H1 (cell line): ENCODE measurements around the gene THAP7. TPM values are rescaled to one million over a fixed set of nuclear protein-coding genes. Genes with fewer than 3 reads are reported as not detected.
A peak's percentile ranks its signal among the peaks of the same experiment; 100 is the strongest.

Source experiments
- CTCF ChIA-PET: fragments of 300-600 bp; sonication (Branson Sonifier 250); formaldehyde crosslinking; loops from one replicate; lab custom pipeline; 2021; ENCODE audit not compliant: partially characterized antibody; lab: Charles Lee
- POLR2A ChIA-PET: fragments of 300-600 bp; sonication (Branson Sonifier 250); formaldehyde crosslinking; loops from one replicate; lab custom pipeline; 2021; ENCODE audit warnings: inconsistent platforms; ENCODE audit not compliant: partially characterized antibody; lab: Charles Lee
- DNase-seq, 2 experiments: peaks; one replicate each; pipeline versions ENCODE4 v3.0.0 to v3.0.0-alpha.2; 2010 to 2022; ENCODE audit warnings: low spot score in 2 of 2, low read depth in 1 of 2, mixed read lengths in 1 of 2
- FAIRE-seq: peaks from 2 replicates; lab custom pipeline; 2011; peaks lifted over from hg19 to GRCh38; lab: Jason Lieb, UNC
- H2AFZ ChIP-seq: 2 replicates; pipeline ENCODE4 v1.8.1; 2012; ENCODE audit warnings: low read length, inconsistent platforms
- H2AK5ac ChIP-seq: 2 replicates; pipeline ENCODE4 v1.6.1; 2013; ENCODE audit warnings: low read depth, low read length
- H2BK120ac ChIP-seq: replicated peaks from 2 replicates; pipeline ENCODE3; 2013; ENCODE audit warnings: low read depth, low read length, inconsistent platforms
- H2BK12ac ChIP-seq: 2 replicates; pipeline ENCODE4 v1.6.1; 2013; ENCODE audit warnings: low read depth, low read length
- H2BK15ac ChIP-seq: 2 replicates; pipeline ENCODE4 v1.6.1; 2013; ENCODE audit warnings: low read length
- H2BK20ac ChIP-seq: 2 replicates; pipeline ENCODE4 v1.6.1; 2013; ENCODE audit warnings: low read length
- H2BK5ac ChIP-seq: 2 replicates; pipeline ENCODE4 v1.6.1; 2013; ENCODE audit warnings: low read depth, low read length
- H3K14ac ChIP-seq: 2 replicates; pipeline ENCODE4 v1.6.1; 2013; ENCODE audit warnings: inconsistent platforms; ENCODE audit not compliant: insufficient read length
- H3K18ac ChIP-seq: 2 replicates; pipeline ENCODE4 v1.6.1; 2013; ENCODE audit warnings: low read length; ENCODE audit errors: extremely low read depth
- H3K23ac ChIP-seq: 2 replicates; pipeline ENCODE4 v1.6.1; 2013; ENCODE audit warnings: inconsistent platforms; ENCODE audit not compliant: insufficient read length
- H3K23me2 ChIP-seq: 2 replicates; pipeline ENCODE4 v1.6.1; 2013; ENCODE audit warnings: low read depth, low read length
- H3K27ac ChIP-seq: 2 replicates; pipeline ENCODE4 v1.6.1; 2011; ENCODE audit warnings: low read depth, low read length, inconsistent platforms
- H3K27me3 ChIP-seq, 4 experiments: replicated peaks in 1 of 4; 1 replicate in 1 of 4; 2 replicates in 3 of 4; pipeline versions ENCODE4 v1.6.1 to v1.8.1; 2011 to 2013; ENCODE audit warnings: low read length in 3 of 4, mild to moderate bottlenecking in 3 of 4, inconsistent platforms in 2 of 4, mixed read lengths in 2 of 4, moderate library complexity in 1 of 4; ENCODE audit not compliant: control insufficient read depth in 3 of 4, insufficient read depth in 3 of 4; ENCODE audit errors: extremely low read depth in 1 of 4
- H3K36me3 ChIP-seq, 4 experiments: 2 replicates each; pipeline versions ENCODE4 v1.6.1 to v1.8.1; 2011 to 2013; ENCODE audit warnings: mild to moderate bottlenecking in 4 of 4, low read length in 3 of 4, moderate library complexity in 2 of 4, control low read depth in 1 of 4, inconsistent platforms in 1 of 4; ENCODE audit not compliant: insufficient read depth in 4 of 4, control insufficient read depth in 2 of 4
- H3K4ac ChIP-seq: replicated peaks from 2 replicates; pipeline ENCODE3; 2013; ENCODE audit warnings: low read length, low read depth, mixed read lengths, inconsistent platforms; ENCODE audit not compliant: insufficient read length
- H3K4me1 ChIP-seq, 4 experiments: replicated peaks in 1 of 4; 1 replicate in 1 of 4; 2 replicates in 3 of 4; pipeline versions ENCODE4 v1.6.1 to v1.8.1; 2011 to 2013; ENCODE audit warnings: low read length in 3 of 4, inconsistent platforms in 2 of 4, mixed read lengths in 1 of 4; ENCODE audit not compliant: insufficient read depth in 4 of 4, control insufficient read depth in 3 of 4
- H3K4me2 ChIP-seq, 2 experiments: 2 replicates each; pipeline versions ENCODE4 v1.6.1 to v1.8.1; 2011 to 2013; ENCODE audit warnings: low read depth in 2 of 2, low read length in 2 of 2, control low read depth in 1 of 2, inconsistent platforms in 1 of 2, mild to moderate bottlenecking in 1 of 2; ENCODE audit not compliant: insufficient read depth in 1 of 2
- H3K4me3 ChIP-seq, 4 experiments: fragments of 200-600, 300-600 bp in 1 of 4; sonication (generic), shearing (Covaris generic), sonication (Bioruptor Twin) in 1 of 4; 2 replicates each; pipeline versions ENCODE4 v1.5.1 to v1.8.1; 2011 to 2016; ENCODE audit warnings: low read length in 4 of 4, low read depth in 3 of 4, control low read depth in 2 of 4, inconsistent platforms in 2 of 4, mild to moderate bottlenecking in 2 of 4, mixed read lengths in 1 of 4, moderate library complexity in 1 of 4; ENCODE audit not compliant: insufficient read depth in 2 of 4; ENCODE audit errors: extremely low read depth in 1 of 4
- H3K56ac ChIP-seq: replicated peaks from 2 replicates; pipeline ENCODE3; 2013; ENCODE audit warnings: low read depth, mild to moderate bottlenecking, mixed read lengths, low read length, inconsistent platforms; ENCODE audit not compliant: insufficient read length
- H3K79me1 ChIP-seq: 2 replicates; pipeline ENCODE4 v1.6.1; 2013; ENCODE audit warnings: low read depth, low read length, control low read depth
- H3K79me2 ChIP-seq, 2 experiments: 2 replicates each; pipeline versions ENCODE4 v1.6.1 to v1.8.1; 2012 to 2013; ENCODE audit warnings: low read length in 2 of 2, mild to moderate bottlenecking in 2 of 2, inconsistent platforms in 1 of 2; ENCODE audit not compliant: insufficient read depth in 2 of 2, control insufficient read depth in 1 of 2
- H3K9ac ChIP-seq, 4 experiments: replicated peaks in 1 of 4; 1 replicate in 1 of 4; 2 replicates in 3 of 4; pipeline versions ENCODE4 v1.6.1 to v1.8.1; 2011 to 2013; ENCODE audit warnings: low read depth in 3 of 4, low read length in 3 of 4, control low read depth in 2 of 4, mild to moderate bottlenecking in 2 of 4, moderate library complexity in 2 of 4, inconsistent platforms in 1 of 4; ENCODE audit errors: extremely low read depth in 1 of 4
- H3K9me3 ChIP-seq, 2 experiments: 2 replicates each; pipeline versions ENCODE4 v1.6.1 to v1.8.1; 2012 to 2013; ENCODE audit warnings: mild to moderate bottlenecking in 2 of 2, moderate library complexity in 2 of 2, control low read depth in 1 of 2, inconsistent platforms in 1 of 2, low read depth in 1 of 2, low read length in 1 of 2, mixed read lengths in 1 of 2; ENCODE audit not compliant: insufficient read depth in 2 of 2
- H4K20me1 ChIP-seq, 2 experiments: replicated peaks in 1 of 2; 2 replicates each; pipeline versions ENCODE3 to v1.8.1; 2011 to 2013; ENCODE audit warnings: inconsistent platforms in 2 of 2, low read length in 2 of 2, mild to moderate bottlenecking in 1 of 2; ENCODE audit not compliant: insufficient read depth in 2 of 2, control insufficient read depth in 1 of 2
- H4K5ac ChIP-seq: 2 replicates; pipeline ENCODE4 v1.6.1; 2013; ENCODE audit warnings: low read length, low read depth, mixed read lengths, inconsistent platforms; ENCODE audit not compliant: insufficient read length
- H4K8ac ChIP-seq: 2 replicates; pipeline ENCODE4 v1.8.0; 2013; ENCODE audit warnings: mild to moderate bottlenecking, moderate library complexity, low read length, inconsistent platforms; ENCODE audit not compliant: insufficient read depth; ENCODE audit errors: extremely low read depth
- H4K91ac ChIP-seq: replicated peaks from 2 replicates; pipeline ENCODE3; 2013; ENCODE audit warnings: low read length, mixed read lengths, inconsistent platforms; ENCODE audit not compliant: insufficient read length
- CBX8 ChIP-seq: fragments of 300-800, 300-1000 bp; sonication (generic); IDR thresholded peaks from 2 replicates; pipeline ENCODE4 v1.7.1; 2016; ENCODE audit warnings: low read depth, low read length, borderline replicate concordance
- CHD1 ChIP-seq: IDR thresholded peaks from 2 replicates; pipeline ENCODE4 v1.6.1; 2012; ENCODE audit warnings: low read depth, low read length, improper control_type of control experiment
- POLR2AphosphoS5 ChIP-seq: IDR thresholded peaks from 2 replicates; pipeline ENCODE4 v1.6.1; 2011; ENCODE audit warnings: low read depth, low read length
- SIN3A ChIP-seq, 2 experiments: IDR thresholded peaks in 1 of 2; conservative IDR thresholded peaks in 1 of 2; 2 replicates each; pipeline ENCODE4 v1.6.1; 2011 to 2012; ENCODE audit warnings: low read length in 2 of 2, improper control_type of control experiment in 1 of 2, low read depth in 1 of 2, mild to moderate bottlenecking in 1 of 2
- WGBS, 2 experiments: shearing (Covaris generic) in 1 of 2; methylation state at CpG; one replicate each; pipeline versions ENCODE4 v1.1.6 to v1.1.7; 2013 to 2015; ENCODE audit warnings: low lambda C conversion rate in 2 of 2, mixed read lengths in 2 of 2, inconsistent platforms in 1 of 2, low coverage in 1 of 2, missing lambda C conversion rate in 1 of 2; ENCODE audit not compliant: insufficient replicate concordance in 2 of 2, insufficient coverage in 1 of 2, insufficient read length in 1 of 2; ENCODE audit errors: extremely low coverage in 1 of 2, missing lambda C conversion rate in 1 of 2; 5-methylcytosine and 5-hydroxymethylcytosine counted together
- polyA plus RNA-seq, 7 experiments: library from polyadenylated mRNA; depleted of rRNA in 3 of 7; stranded (reverse) in 5 of 7; unstranded in 2 of 7; fragments of >200 nt in 5 of 7; fragments of 200-250 nt in 2 of 7; gene quantifications; 1 replicate in 5 of 7; 2 replicates in 1 of 7; 4 replicates in 1 of 7; pipeline versions ENCODE4 v1.2.1 to v1.2.3, GENCODE V29; 2011 to 2013; ENCODE audit warnings: missing spikeins in 2 of 7, mixed read lengths in 2 of 7
- total RNA-seq: library from RNA; stranded (reverse); fragmentation: NEBNext Ultra II Directional; extraction: Animal tissue kit (Norgen Biotek cat#: 25700); gene quantifications from 2 replicates; pipeline ENCODE4 v1.2.1, GENCODE V29; 2021
- TF ChIP-seq, protein P1 (sequence below): IDR thresholded peaks from 2 replicates; pipeline ENCODE4 v1.6.1; 2012; ENCODE audit warnings: low read length, inconsistent platforms

The THAP7 gene
- total and polyA plus RNA-seq, 2 of the 8 experiments (the other 6 are each of a cell fraction or from before 2014, with no cell fraction given), result 16.9 to 32.5 TPM

- H3K36me3 ChIP-seq, result no peaks in the 10 kb centered on the region
- H3K9me3 ChIP-seq, result no peaks in the 10 kb centered on the region
- H3K27me3 ChIP-seq, result peaks cover 34 to 65% (median 59%) of the 10 kb centered on the region in 4 experiments
- POLR2A ChIA-PET, result interaction anchor here (2.3 kb wide), 1 partner anchor 17 kb away, joined by 7 read pairs; the partner anchor contains the start of gene LZTR1
- peak overlapping the region; percentile 62 to 65 for H3K4me2 ChIP-seq
- H3K4me3 ChIP-seq, result peak overlapping the region; percentile 26 to 62 (median 42)
- H4K20me1 ChIP-seq, result peaks cover 6 to 11% of the 10 kb centered on the region in 2 experiments
- no peak overlapping the region for H4K91ac ChIP-seq
- H4K8ac ChIP-seq, result no peak overlapping the region; the same call in 1 of the 2 replicates
- H4K5ac ChIP-seq, result no peak overlapping the region
- TF ChIP-seq, protein P1, sequence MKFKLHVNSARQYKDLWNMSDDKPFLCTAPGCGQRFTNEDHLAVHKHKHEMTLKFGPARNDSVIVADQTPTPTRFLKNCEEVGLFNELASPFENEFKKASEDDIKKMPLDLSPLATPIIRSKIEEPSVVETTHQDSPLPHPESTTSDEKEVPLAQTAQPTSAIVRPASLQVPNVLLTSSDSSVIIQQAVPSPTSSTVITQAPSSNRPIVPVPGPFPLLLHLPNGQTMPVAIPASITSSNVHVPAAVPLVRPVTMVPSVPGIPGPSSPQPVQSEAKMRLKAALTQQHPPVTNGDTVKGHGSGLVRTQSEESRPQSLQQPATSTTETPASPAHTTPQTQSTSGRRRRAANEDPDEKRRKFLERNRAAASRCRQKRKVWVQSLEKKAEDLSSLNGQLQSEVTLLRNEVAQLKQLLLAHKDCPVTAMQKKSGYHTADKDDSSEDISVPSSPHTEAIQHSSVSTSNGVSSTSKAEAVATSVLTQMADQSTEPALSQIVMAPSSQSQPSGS, result no peak
- TF ChIP-seq POLR2AphosphoS5 (no peak), CHD1 (no peak), SIN3A (conservative IDR thresholded peaks at IDR 0.05 in 1 of 2, IDR thresholded peaks at IDR 0.05 in 1 of 2; ENCODE audit: low read depth in 1 of 2, low read length in 2 of 2) (no peak), CBX8 (no peak)
- no peak overlapping the region for H3K18ac ChIP-seq
- H2BK15ac ChIP-seq, result no peak overlapping the region
- H3K79me1 ChIP-seq, result no peaks in the 10 kb centered on the region
- H3K56ac ChIP-seq, result no peak overlapping the region
- no peak overlapping the region for H2BK120ac ChIP-seq
- no peak overlapping the region for H2AK5ac ChIP-seq
- CTCF ChIA-PET, result interaction anchor here (0.9 to 1.8 kb wide), 4 partner anchors 79 to 95 kb away, joined by 3 to 4 read pairs (median 3); no protein-coding TSS in a partner anchor
- no peak overlapping the region for H2BK12ac ChIP-seq
- H3K9ac ChIP-seq, result no peak overlapping the region
- no peak overlapping the region for H2AFZ ChIP-seq
- peaks cover 0 to 18% (median 12%) of the 10 kb centered on the region in 4 experiments; a peak in 6 of 7 replicates for H3K4me1 ChIP-seq
- H3K23me2 ChIP-seq, result peaks cover 2% of the 10 kb centered on the region; the same call in 1 of the 2 replicates
- H2BK5ac ChIP-seq, result no peak overlapping the region
- H2BK20ac ChIP-seq, result no peak overlapping the region
- no peak overlapping the region for H3K14ac ChIP-seq
- H3K79me2 ChIP-seq, result no peaks in the 10 kb centered on the region
- 3% methylated on average over 7 of the region's 28 CpGs; no CpG with 5 or more reads in 1 of the 2 experiments for WGBS, 2 experiments
- H3K4ac ChIP-seq, result no peak overlapping the region
- FAIRE-seq (no peak), DNase-seq (no peak)
- no peak overlapping the region for H3K27ac ChIP-seq
- H3K23ac ChIP-seq, result no peak overlapping the region
Observed at GRCh38 chr22:20964799-20965103, 37.2 kb downstream of the THAP7 start.
